ENCODE results near the gene TGOLN2.

TGOLN2 gene

GRCh38 chr2:85309699-85310321, 18.0 kb downstream of the TGOLN2 start:
- no peak overlapping the region for H3K27ac ChIP-seq
- TF ChIP-seq CTCF (conservative IDR thresholded peaks at IDR 0.05) (no peak), ZFX (IDR thresholded peaks at IDR 0.05) (no peak)

- TF ChIP-seq CTCF (conservative IDR thresholded peaks at IDR 0.05) (no peak), ZFX (IDR thresholded peaks at IDR 0.05) (no peak)
Measured at GRCh38 chr2:85308896-85309555, 18.8 kb downstream of the TGOLN2 start.

GRCh38 chr2:85308201-85308600, 19.6 kb downstream of the TGOLN2 start:
- H3K27ac ChIP-seq, result no peak overlapping the region
- TF ChIP-seq CTCF (conservative IDR thresholded peaks at IDR 0.05) (no peak), ZFX (IDR thresholded peaks at IDR 0.05) (no peak)

More at GRCh38 chr2:85308896-85309555, 18.8 kb downstream of the TGOLN2 start:
- no peak overlapping the region for H3K27ac ChIP-seq

- no peak for TF ChIP-seq ZFX (IDR thresholded peaks at IDR 0.05)
- TF ChIP-seq CTCF (conservative IDR thresholded peaks at IDR 0.05), result no peak
- H3K27ac ChIP-seq, result no peak overlapping the region
Measured at GRCh38 chr2:85307527-85307897, 20.3 kb downstream of the TGOLN2 start.

- no peak overlapping the region for H3K27ac ChIP-seq
- no peak for TF ChIP-seq ZFX (IDR thresholded peaks at IDR 0.05)
- no peak for TF ChIP-seq CTCF (conservative IDR thresholded peaks at IDR 0.05)
Measured at GRCh38 chr2:85303780-85304531, 23.8 kb downstream of the TGOLN2 start.

GRCh38 chr2:85302121-85302520, 25.7 kb downstream of the TGOLN2 start:
- no peak for TF ChIP-seq ZFX (IDR thresholded peaks at IDR 0.05)
- no peak for TF ChIP-seq CTCF (conservative IDR thresholded peaks at IDR 0.05)

GRCh38 chr2:85291425-85292023, 36.3 kb downstream of the TGOLN2 start:
- TF ChIP-seq ZFX (IDR thresholded peaks at IDR 0.05), result no peak
- no peak for TF ChIP-seq CTCF (conservative IDR thresholded peaks at IDR 0.05)
- H3K27ac ChIP-seq, result no peak overlapping the region

More at GRCh38 chr2:85302121-85302520, 25.7 kb downstream of the TGOLN2 start:
- H3K27ac ChIP-seq, result no peak overlapping the region

Data from C4-2B (cell line).